Activated T-cell treated with anti-CD3 and anti-CD28 coated beads, Interleukin-2, amount 50 U/mL, for 4 hours (primary cell): ENCODE results near the gene RAC3. TPM values are rescaled to one million over a fixed set of nuclear protein-coding genes. Genes with fewer than 3 reads are reported as not detected.
A peak's percentile ranks its signal among the peaks of the same experiment; 100 is the strongest.

Experiments used
- ATAC-seq, 2 donors: fragments of 200-7000 bp; cut with Tn5 transposase; one replicate each; pipeline ENCODE4 v1.10.0; 2021
- DNase-seq: peaks from one replicate; pipeline ENCODE4 v3.0.0-alpha.2; 2020
- H3K27me3 Mint-ChIP-seq: one replicate; pipeline ENCODE4 v1.8.0; 2021; ENCODE audit warnings: low read depth, mixed read lengths
- H3K36me3 Mint-ChIP-seq: one replicate; pipeline ENCODE4 v1.8.0; 2022; ENCODE audit warnings: mixed read lengths; ENCODE audit not compliant: insufficient read depth
- H3K4me1 Mint-ChIP-seq: one replicate; pipeline ENCODE4 v1.8.0; 2021; ENCODE audit warnings: low read depth, mixed read lengths
- H3K4me3 Mint-ChIP-seq: one replicate; pipeline ENCODE4 v1.8.0; 2021; ENCODE audit warnings: mild to moderate bottlenecking, moderate library complexity, mixed read lengths
- H3K9me3 Mint-ChIP-seq: one replicate; pipeline ENCODE4 v1.8.0; 2021; ENCODE audit warnings: mixed read lengths
- total RNA-seq, 3 donors: library from RNA; stranded (reverse); gene quantifications; one replicate each; pipeline ENCODE4 v1.2.1, GENCODE V29; 2021

Gene RAC3
- total RNA-seq, 3 donors from 2014 or later = 4.1 to 7.7 (median 4.8) TPM

DNA sequence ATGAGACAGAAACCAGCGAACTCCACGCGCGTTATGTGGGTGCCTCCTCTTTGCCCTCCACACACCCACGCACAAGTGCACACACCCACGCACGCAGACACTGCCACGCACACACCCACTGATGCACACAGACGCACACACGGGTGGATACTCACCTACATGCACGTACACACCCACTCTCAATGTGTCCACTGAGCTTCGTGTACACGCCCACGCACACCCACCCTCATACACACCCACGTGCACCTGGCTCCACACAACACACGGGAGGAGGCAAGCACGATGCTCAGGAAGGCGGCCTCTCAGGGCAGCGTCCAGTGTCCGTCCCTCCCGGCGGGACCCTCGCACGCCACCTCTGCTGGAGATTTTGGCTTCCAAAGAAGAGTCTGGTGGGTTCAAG, 15.9 kb downstream of the RAC3 start:
- peaks cover 11% of the 10 kb centered on the region for H3K4me1 Mint-ChIP-seq
- H3K27me3 Mint-ChIP-seq = no peaks in the 10 kb centered on the region
- DNase-seq (no peak), ATAC-seq (no peak)
- H3K36me3 Mint-ChIP-seq = peaks cover 6% of the 10 kb centered on the region
- H3K4me3 Mint-ChIP-seq = no peak overlapping the region
- no peaks in the 10 kb centered on the region for H3K9me3 Mint-ChIP-seq

DNA sequence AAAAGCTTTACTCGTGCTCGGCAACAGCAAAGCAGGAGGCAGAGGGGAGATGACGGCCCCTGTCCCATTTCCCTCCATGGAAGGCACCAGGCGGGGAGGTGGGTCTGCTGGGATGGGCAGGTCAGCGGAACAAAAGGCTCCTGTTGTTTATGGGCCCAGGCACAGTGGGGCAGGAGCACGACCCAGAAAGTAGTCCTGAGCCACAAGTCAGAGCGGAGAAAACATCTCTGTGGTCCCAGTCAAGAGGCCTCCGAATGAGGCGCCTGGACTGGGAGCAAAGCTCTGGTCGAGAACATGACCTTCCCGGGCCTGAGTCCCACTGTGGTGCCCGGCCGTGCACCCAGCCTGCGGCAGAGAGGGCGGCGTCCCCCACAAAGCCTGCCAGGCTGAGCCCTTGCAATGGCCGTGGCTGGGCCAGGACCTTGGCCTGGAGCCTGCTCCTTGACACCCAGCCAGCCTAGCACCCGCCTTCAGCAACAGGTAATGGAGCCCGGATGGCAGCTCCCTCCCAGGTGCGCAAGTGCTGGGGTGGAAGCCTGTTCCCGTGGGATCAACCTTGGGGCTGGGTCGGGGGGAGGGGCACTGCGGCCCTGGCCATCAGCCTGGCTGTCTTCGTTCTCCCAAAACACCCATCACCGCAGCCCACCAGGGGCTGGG, 16.6 kb downstream of the RAC3 start:
- Mint-ChIP-seq H3K36me3 (peaks cover 6% of the 10 kb centered on the region), H3K27me3 (no peaks in the 10 kb centered on the region), H3K9me3 (no peaks in the 10 kb centered on the region), H3K4me3 (no peak overlapping the region), H3K4me1 (peaks cover 11% of the 10 kb centered on the region)
- ATAC-seq (no peak), DNase-seq (no peak)

DNA sequence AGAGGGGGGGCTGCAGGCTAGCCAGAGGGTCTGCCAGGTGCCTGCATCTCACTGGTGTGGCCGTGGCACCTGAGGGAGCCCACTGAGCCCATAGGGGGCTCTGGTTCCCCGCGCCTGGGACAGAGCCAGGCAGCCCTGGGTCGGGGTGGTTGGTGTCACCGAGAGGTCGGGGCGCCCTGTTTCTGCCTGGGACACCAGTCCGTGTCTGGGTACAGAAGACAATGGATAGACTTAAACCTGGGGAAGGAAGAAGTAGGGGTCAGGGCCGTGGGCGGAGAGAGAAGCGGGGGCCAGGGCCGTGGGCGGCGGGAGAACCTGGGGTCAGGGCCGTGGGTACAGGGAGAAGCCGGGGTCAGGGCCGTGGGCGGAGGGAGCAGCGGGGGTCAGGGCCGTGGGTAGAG, 17.1 kb downstream of the RAC3 start:
- no peak overlapping the region for H3K4me3 Mint-ChIP-seq

DNA sequence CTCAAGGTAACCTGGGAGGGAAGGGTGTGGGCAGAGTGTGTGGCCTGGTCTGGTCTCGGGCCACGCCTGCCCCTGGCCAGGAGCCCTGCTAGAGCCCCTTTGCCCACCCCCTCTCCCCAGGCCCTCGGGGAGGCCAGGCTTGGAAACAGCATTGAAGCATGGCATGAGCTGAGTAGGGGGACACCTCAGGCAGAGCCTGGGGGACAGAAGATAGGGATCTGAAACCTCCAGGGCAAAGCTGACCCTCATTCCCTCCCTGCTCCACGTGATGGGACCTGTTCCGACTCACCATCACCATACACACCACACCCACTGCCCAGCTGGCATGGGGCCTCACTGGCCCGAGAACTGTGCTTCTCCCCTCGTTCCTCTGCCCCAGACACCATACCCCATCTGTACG, 17.6 kb downstream of the RAC3 start:
- Mint-ChIP-seq H3K9me3 (no peaks in the 10 kb centered on the region), H3K27me3 (no peaks in the 10 kb centered on the region), H3K4me1 (peaks cover 12% of the 10 kb centered on the region), H3K4me3 (no peak overlapping the region), H3K36me3 (peaks cover 6% of the 10 kb centered on the region)
- DNase-seq = no peak
- no peak for ATAC-seq

More for the DNA sequence above, 17.1 kb downstream of the RAC3 start:
- Mint-ChIP-seq H3K4me1 (peaks cover 11% of the 10 kb centered on the region), H3K27me3 (no peaks in the 10 kb centered on the region), H3K9me3 (no peaks in the 10 kb centered on the region), H3K36me3 (peaks cover 6% of the 10 kb centered on the region)
- DNase-seq = no peak
- ATAC-seq = no peak

DNA sequence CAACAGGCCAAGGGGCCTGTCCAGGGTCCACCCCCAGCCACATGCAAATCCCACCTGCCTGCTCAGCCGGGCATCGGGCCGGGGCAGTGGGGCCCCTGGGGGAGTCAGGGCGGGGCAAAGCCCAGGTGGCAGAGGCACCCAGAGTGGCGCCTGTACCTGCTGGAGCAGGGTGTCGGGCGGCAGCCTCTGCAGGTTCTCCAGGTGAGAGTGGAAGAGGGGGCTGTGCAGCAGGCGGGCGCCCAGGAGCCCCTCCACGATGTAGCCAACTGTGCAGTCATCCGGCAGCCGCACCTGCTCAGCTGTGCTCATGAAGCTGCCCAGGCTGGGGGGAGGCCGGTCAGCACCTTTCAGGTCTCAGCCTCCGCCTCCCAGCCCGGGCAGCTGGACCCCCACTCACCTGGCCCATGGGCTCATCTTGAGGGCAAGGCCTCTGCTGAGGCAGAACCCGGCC, 18.1 kb downstream of the RAC3 start:
- H3K4me3 Mint-ChIP-seq = no peak overlapping the region
- H3K9me3 Mint-ChIP-seq = no peaks in the 10 kb centered on the region
- no peak for ATAC-seq
- peaks cover 12% of the 10 kb centered on the region for H3K4me1 Mint-ChIP-seq
- H3K27me3 Mint-ChIP-seq = no peaks in the 10 kb centered on the region
- H3K36me3 Mint-ChIP-seq = peaks cover 6% of the 10 kb centered on the region
- DNase-seq = no peak

DNA sequence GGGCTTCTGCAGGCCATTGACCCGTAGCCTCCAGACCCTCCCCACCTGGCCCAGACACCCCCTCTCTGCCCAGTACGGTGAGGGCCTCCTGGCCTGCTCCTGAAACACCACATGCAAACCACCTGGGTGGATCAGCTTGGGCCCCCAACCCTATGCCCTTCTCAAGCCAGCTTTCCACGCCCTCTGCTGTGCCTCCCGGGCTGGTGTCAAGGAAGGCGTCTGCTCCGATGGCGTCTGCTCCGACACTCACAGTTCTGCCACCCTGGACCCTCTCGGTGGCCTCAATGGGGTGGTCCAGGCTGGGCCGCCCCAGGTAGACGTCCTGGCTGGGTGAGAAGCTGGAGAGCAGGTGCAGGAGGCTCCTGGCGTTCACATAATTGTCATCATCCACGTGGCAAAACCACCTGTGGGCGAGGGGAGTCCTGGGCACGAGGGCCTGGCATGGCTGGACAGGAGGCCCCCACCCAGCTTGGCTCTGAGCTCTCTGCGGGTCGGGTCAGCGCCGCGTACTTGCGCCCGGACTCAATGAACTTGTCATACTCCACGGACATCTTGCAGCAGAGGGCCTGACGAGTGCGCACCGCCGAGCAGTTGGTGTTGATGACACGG, 18.8 kb downstream of the RAC3 start:
- peak overlapping the region; percentile 86 for H3K4me3 Mint-ChIP-seq
- no peaks in the 10 kb centered on the region for H3K27me3 Mint-ChIP-seq
- H3K9me3 Mint-ChIP-seq = no peaks in the 10 kb centered on the region
- ATAC-seq (no peak), DNase-seq (no peak)
- peaks cover 6% of the 10 kb centered on the region for H3K36me3 Mint-ChIP-seq
- peaks cover 12% of the 10 kb centered on the region for H3K4me1 Mint-ChIP-seq

DNA sequence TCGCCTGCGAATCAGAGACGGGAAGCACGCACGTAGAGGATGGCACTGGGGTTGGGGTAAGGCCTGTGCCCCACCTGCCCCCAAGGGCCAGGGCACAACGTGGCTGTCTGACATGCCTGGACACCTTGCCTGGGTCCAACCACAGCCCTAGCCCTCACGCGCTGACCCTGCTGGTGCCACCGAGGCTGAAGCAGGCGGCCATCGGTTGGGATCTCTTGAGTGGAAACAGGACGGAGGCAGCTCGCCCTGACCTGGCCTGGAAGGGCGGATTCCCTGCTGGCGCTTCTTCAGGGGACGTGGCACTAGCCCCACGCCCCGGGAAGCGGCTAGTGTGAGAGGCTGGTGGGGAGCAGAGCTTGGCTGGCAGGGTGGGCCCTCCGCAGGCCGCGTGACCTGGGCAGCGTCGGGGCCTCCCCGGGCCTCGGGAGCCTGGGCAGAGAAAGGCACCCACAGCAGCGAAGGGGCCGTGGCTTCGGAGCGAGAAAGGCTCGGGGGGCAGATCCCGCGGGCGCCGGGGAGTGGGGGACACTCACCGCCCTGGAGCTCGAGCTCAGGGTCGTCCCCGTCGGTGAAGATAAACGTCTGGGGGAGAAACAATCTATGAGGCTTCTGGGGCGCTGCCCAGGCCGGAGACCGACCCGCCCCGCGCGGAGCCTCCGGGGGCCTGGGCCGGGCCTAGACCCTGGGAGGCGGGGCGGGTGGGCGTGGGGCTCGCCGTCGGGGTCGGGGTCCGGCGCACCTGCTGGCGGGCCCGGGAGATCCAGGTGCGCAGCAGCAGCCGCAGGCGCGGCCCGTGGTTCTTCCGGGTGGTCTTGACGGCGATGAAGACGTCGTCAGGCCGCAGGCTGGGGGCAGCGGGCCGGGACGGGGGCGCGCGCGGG, 19.5 kb downstream of the RAC3 start:
- Mint-ChIP-seq H3K4me1 (peaks cover 12% of the 10 kb centered on the region), H3K4me3 (peak overlapping the region; percentile 86), H3K9me3 (no peaks in the 10 kb centered on the region), H3K36me3 (peaks cover 6% of the 10 kb centered on the region), H3K27me3 (no peaks in the 10 kb centered on the region)
- ATAC-seq (peak; percentile 13 to 25), DNase-seq (no peak)

DNA sequence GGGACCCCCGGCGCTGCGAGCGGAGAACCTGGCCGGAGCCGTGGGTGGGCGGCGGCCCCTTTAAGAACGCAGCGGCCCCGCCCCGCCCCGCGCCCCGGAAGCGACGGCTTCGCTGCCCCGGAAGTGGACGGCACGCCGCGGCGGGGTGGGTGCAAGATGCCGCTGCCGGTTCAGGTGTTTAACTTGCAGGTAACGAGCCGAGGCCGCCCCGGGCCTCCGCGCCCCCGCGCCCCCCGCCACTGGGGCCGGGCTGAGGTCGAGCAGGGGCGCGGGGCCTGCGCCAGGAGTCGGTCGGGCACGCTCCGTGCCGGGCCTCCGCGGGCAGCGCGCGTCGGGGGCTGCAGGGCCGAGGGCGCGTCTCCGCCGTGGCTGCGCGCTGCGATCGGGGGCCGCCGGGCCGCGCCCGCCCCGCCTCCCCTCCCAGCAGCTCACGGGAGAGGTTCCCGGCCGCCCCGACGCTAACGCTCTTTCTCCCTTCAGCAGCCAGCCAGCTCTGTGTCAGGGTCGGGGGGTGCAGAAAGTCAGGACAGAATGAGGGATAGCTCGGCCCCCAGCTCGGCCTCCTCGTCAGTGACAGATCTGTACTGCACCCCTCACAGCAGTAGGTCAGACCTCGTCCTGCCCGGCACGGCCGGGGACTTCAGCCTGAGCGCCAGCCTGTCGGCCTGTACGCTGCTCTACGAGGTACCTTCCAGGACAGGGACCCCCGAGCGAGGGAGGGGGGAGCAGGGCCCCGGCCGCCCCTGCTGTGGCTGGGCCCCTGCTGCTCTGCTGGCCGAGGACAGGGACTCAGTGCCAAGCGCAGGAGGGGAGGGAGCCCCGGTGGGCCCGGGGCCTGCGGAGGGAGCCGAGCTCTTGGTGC, 20.5 kb downstream of the RAC3 start, which contains the start of the genes GPS1 and RFNG:
TSS of gene GPS1 (plus strand) at position 123 of the 862 bp plus-strand sequence. CDS start at position 157, 34 bp downstream.
TSS of gene RFNG (minus strand) at position 36 of the 862 bp plus-strand sequence. CDS start 45 bp downstream, outside the sequence.
- H3K27me3 Mint-ChIP-seq = no peaks in the 10 kb centered on the region
- ATAC-seq (peak; percentile 91), DNase-seq (peak; percentile 81)
- peak within 1 kb of the TSS; percentile 86 for H3K4me3 Mint-ChIP-seq
- H3K36me3 Mint-ChIP-seq = peaks cover 6% of the 10 kb centered on the region
- H3K9me3 Mint-ChIP-seq = no peaks in the 10 kb centered on the region
- peaks cover 12% of the 10 kb centered on the region for H3K4me1 Mint-ChIP-seq

DNA sequence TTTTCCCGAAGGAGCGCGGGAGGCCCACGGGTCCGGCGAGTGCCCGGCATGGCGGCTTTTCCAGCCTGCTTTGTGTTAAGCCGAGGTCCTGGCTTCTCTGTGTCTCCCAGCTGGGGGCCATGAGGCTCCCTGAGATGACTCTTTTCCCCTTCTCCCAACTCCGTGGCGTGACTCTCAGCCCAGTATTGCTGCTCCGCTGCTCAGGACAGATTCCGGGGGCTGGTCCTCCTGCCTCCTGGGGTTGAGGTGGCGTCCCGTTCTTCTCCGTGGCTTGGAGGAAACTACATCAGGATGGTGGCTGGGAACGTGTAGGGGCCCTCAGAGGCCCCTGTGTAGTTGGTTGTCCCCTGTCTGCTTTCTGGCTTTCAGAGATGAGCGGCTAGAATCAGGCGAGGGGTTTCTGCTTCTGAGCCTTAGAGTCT, 21.2 kb downstream of the RAC3 start:
- Mint-ChIP-seq H3K36me3 (peaks cover 1% of the 10 kb centered on the region), H3K4me3 (peak overlapping the region; percentile 86), H3K27me3 (no peaks in the 10 kb centered on the region), H3K4me1 (peaks cover 12% of the 10 kb centered on the region), H3K9me3 (no peaks in the 10 kb centered on the region)
- no peak for ATAC-seq
- DNase-seq = no peak

DNA sequence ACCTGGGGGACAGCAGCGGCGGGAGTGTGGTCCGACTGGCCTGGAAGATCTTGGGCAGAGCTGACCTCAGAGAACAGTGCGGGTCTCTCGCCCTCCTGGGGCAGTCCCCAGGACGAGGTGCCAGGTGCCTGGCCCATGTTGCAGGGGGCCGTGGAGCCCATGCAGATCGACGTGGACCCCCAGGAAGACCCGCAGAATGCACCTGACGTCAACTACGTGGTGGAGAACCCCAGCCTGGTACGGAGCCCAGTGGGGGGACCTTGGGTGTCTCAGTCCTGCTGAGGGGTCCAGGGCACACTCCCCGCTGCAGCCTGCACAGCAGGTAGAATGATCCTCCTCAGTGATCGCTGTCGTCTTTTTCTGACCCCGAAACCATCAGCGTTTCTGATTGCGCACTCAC, 21.7 kb downstream of the RAC3 start:
- Mint-ChIP-seq H3K9me3 (no peaks in the 10 kb centered on the region), H3K4me1 (peaks cover 12% of the 10 kb centered on the region), H3K36me3 (peaks cover 4% of the 10 kb centered on the region), H3K4me3 (peak overlapping the region; percentile 86), H3K27me3 (no peaks in the 10 kb centered on the region)
- ATAC-seq (no peak), DNase-seq (no peak)

DNA sequence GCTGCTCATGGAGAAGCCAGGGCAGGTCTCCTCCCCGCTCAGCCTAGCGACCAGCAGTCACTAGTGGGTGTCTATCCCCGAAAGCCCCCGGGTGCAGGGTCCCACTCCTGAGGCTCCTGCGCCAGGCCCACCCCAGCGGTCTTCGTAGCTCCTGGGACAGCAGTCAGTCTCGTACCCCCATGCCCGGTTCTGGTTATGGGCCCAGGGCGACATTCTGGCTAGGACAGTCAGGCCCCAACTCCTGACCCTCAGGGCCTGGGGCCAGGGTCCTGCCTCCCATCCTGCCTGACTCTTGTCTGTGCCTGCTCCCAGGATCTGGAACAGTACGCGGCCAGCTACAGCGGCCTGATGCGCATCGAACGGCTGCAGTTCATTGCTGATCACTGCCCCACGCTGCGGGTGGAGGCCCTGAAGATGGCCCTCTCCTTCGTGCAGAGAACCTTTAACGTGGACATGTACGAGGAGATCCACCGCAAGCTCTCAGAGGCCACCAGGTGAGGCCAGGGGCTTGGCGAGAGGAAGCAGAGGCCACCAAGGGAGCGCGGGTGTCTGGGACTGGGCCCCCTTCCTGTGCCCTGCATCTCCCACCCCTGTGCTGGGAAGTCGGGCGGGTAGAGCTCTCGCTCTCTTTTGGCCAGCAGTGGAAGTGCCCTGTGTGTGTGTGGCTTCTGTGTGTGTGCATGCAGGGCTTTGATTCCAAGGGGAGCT, 22.2 kb downstream of the RAC3 start:
- Mint-ChIP-seq H3K4me1 (peaks cover 12% of the 10 kb centered on the region), H3K27me3 (no peaks in the 10 kb centered on the region), H3K36me3 (peaks cover 4% of the 10 kb centered on the region), H3K4me3 (peak overlapping the region; percentile 86), H3K9me3 (no peaks in the 10 kb centered on the region)
- DNase-seq = no peak
- ATAC-seq = no peak

DNA sequence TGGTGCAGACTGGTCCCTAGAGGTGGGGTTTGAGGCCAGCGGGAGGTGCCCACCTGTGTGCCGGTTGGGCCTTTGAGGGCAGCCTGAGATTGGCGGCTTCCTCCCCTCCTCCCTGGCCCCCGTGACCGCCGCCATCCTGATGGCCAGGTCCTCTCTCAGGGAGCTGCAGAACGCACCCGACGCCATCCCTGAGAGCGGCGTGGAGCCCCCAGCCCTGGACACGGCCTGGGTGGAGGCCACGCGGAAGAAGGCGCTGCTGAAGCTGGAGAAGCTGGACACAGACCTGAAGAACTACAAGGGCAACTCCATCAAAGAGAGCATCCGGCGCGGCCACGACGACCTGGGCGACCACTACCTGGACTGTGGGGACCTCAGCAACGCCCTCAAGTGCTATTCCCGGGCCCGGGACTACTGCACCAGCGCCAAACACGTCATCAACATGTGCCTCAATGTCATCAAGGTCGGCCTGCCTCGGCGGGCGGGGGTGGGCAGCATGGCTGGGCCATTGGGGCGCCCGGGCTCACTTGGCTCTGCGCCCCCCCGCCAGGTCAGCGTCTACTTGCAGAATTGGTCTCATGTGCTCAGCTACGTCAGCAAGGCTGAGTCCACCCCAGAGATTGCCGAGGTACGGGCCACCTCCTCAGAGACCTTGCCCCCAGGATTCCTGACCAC, 23.0 kb downstream of the RAC3 start:
- DNase-seq = no peak
- Mint-ChIP-seq H3K4me3 (peak overlapping the region; percentile 58), H3K4me1 (peaks cover 12% of the 10 kb centered on the region), H3K27me3 (no peaks in the 10 kb centered on the region), H3K9me3 (no peaks in the 10 kb centered on the region), H3K36me3 (peaks cover 4% of the 10 kb centered on the region)
- ATAC-seq = no peak
